Omental fat pad (tissue), 4 donors: ENCODE data around the gene LRCH3. TPM values are rescaled to one million over a fixed set of nuclear protein-coding genes. Genes with fewer than 3 reads are reported as not detected.

Experiments used
- ATAC-seq: fragments of 150-250 bp; one replicate; pipeline ENCODE4 v1.9.1; 2016; ENCODE audit warnings: mild to moderate bottlenecking, moderate library complexity; ENCODE audit not compliant: low FRiP score
- DNase-seq: peaks from one replicate; pipeline ENCODE4 v3.0.0-alpha.2; 2019; ENCODE audit warnings: low spot score
- total RNA-seq, 4 donors: library from RNA; depleted of rRNA; stranded (reverse); fragments of >200 nt; gene quantifications; one replicate each; pipeline ENCODE4 v1.1.0, GENCODE V29; 2016
- TF ChIP-seq, protein P1 (sequence below), 3 donors: fragments of 450-650 bp; IDR thresholded peaks; one replicate each; pipeline ENCODE4 v1.5.1; 2016 to 2017; ENCODE audit warnings: antibody characterized with exemption in 3 of 3, mild to moderate bottlenecking in 3 of 3, moderate library complexity in 2 of 3

Gene LRCH3
- total RNA-seq, 4 donors from 2014 or later: 34.8 to 70.9 (median 38.0) TPM

- TF ChIP-seq, protein P1, sequence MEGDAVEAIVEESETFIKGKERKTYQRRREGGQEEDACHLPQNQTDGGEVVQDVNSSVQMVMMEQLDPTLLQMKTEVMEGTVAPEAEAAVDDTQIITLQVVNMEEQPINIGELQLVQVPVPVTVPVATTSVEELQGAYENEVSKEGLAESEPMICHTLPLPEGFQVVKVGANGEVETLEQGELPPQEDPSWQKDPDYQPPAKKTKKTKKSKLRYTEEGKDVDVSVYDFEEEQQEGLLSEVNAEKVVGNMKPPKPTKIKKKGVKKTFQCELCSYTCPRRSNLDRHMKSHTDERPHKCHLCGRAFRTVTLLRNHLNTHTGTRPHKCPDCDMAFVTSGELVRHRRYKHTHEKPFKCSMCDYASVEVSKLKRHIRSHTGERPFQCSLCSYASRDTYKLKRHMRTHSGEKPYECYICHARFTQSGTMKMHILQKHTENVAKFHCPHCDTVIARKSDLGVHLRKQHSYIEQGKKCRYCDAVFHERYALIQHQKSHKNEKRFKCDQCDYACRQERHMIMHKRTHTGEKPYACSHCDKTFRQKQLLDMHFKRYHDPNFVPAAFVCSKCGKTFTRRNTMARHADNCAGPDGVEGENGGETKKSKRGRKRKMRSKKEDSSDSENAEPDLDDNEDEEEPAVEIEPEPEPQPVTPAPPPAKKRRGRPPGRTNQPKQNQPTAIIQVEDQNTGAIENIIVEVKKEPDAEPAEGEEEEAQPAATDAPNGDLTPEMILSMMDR (IDR thresholded peaks at IDR 0.05): no peak
- no peak for DNase-seq
- ATAC-seq: no peak
These were observed 39.9 kb downstream of the LRCH3 start for GRCh38 chr3:197830967-197831313.

GRCh38 chr3:197833930-197834715 lies 43.1 kb downstream of the LRCH3 start:
- DNase-seq (no peak), ATAC-seq (no peak)
- TF ChIP-seq, protein P1 (IDR thresholded peaks at IDR 0.05): no peak

- DNase-seq (no peak), ATAC-seq (no peak)
- TF ChIP-seq, protein P1 (IDR thresholded peaks at IDR 0.05): no peak
These were observed 44.5 kb downstream of the LRCH3 start for GRCh38 chr3:197835509-197835908.

DNA sequence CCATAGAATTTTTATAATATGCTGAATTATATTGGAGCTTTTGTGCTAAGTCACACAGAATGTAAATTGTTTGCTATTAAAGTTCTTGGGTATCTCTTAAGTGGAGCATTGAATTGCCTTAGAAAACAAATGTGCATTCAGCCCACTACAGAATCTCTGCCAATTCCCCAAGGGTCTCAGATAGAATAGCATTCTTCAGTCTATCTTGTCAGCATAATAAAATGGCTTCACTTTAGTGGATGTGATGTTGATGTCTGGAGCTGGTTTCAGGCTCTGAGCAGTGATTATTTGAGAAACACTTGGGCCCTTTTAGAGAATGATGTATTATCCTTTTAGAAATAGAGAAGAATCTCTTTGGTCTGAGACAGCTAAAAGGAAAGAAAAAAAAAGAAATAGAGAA lies 45.2 kb downstream of the LRCH3 start:
- TF ChIP-seq, protein P1 (IDR thresholded peaks at IDR 0.05): no peak
- ATAC-seq (no peak), DNase-seq (no peak)

DNA sequence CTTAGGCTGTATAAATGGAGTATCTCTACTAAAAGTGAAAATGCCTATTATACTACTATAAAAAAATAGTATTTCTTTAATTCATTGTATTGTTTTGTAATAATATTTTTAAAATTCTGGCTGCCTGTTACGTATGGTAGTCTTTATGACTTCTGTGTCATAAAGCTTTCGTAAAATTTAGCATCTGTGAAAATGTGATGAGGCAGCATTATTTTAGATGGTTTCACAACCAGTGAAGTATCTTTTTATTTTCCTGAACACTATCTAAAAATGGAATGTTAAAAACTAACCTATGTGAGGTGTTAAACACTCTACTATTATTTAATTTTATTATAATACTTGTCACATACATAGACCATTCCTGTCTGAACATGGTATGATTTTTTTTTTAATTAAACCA lies 46.2 kb downstream of the LRCH3 start:
- TF ChIP-seq, protein P1 (IDR thresholded peaks at IDR 0.05): no peak
- ATAC-seq: no peak
- DNase-seq: no peak

DNA sequence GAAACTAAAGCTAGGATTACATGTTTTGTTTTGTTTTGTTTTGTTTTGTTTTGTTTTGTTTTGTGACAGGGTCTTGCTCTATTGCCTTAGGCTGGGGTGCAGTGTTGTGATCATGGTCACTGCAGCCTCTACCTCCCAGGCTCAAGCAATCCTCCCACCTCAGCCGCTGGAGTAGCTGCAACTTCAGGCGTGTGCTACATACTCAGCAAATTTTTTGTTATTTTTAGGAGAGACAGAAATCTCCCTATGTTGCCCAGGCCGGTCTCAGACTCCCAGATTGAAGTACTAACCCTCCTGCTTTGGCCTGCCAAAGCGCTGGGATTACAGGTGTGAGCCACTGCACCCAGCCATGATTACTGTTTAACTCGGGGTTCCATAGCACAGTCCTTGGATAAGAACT lies 50.7 kb downstream of the LRCH3 start:
- ATAC-seq (no peak), DNase-seq (no peak)
- TF ChIP-seq, protein P1 (IDR thresholded peaks at IDR 0.05): no peak

- DNase-seq: no peak
These were observed 55.4 kb downstream of the LRCH3 start for GRCh38 chr3:197846491-197846890.

More at GRCh38 chr3:197846491-197846890, 55.4 kb downstream of the LRCH3 start:
- no peak for ATAC-seq
- TF ChIP-seq, protein P1 (IDR thresholded peaks at IDR 0.05): no peak
